PC-3 (cell line): ENCODE results near the gene RP9. TPM values are rescaled to one million over a fixed set of nuclear protein-coding genes. Genes with fewer than 3 reads are reported as not detected.

ENCODE experiments used
- ATAC-seq: fragments of 200-7000 bp; cut with Tn5 transposase; 2 replicates; pipeline ENCODE4 v1.9.1; 2020; ENCODE audit warnings: mild to moderate bottlenecking, moderate library complexity
- BruUV-seq: library from RNA; stranded (reverse); fragments of 400-500 nt; replicated peaks from 2 replicates; lab custom pipeline; 2021; lab: Mats Ljungman, UMichigan
- CTCF ChIA-PET: fragments of 300-600 bp; sonication (Branson Sonifier 250); formaldehyde crosslinking; loops from one replicate; lab custom pipeline; 2022; ENCODE audit warnings: antibody characterized with exemption; lab: Charles Lee
- POLR2A ChIA-PET: fragments of 300-600 bp; sonication (Branson Sonifier 250); formaldehyde crosslinking; loops from one replicate; lab custom pipeline; 2022; ENCODE audit warnings: antibody characterized with exemption; ENCODE audit not compliant: unreplicated experiment; lab: Charles Lee
- DNase-seq: peaks from one replicate; pipeline ENCODE4 v3.0.0-alpha.2; 2015
- H2AFZ ChIP-seq: fragments of 300-600 bp; sonication (generic); 2 replicates; pipeline ENCODE4 v1.6.0; 2016; ENCODE audit warnings: antibody characterized with exemption, low read length
- H3F3A ChIP-seq: fragments of 300-600 bp; sonication (generic); one replicate; pipeline ENCODE4 v1.6.0; 2017; ENCODE audit warnings: antibody characterized with exemption, low read length, control low read depth, mild to moderate bottlenecking; ENCODE audit not compliant: unreplicated experiment
- H3K27ac ChIP-seq: fragments of 300-600 bp; sonication (generic); 2 replicates; pipeline ENCODE4 v1.5.1; 2016; ENCODE audit warnings: mild to moderate bottlenecking, low read length
- H3K27me3 ChIP-seq: fragments of 300-600 bp; sonication (generic); 2 replicates; pipeline ENCODE4 v1.6.1; 2016; ENCODE audit warnings: low read length, mixed read lengths
- H3K36me3 ChIP-seq: fragments of 300-600 bp; sonication (generic); 2 replicates; pipeline ENCODE4 v1.6.1; 2016; ENCODE audit warnings: low read depth, mixed run types, low read length, mixed read lengths
- H3K4me1 ChIP-seq: fragments of 300-600 bp; sonication (generic); 2 replicates; pipeline ENCODE4 v1.5.1; 2016; ENCODE audit warnings: low read length; ENCODE audit not compliant: insufficient read depth
- H3K4me2 ChIP-seq: fragments of 300-600 bp; sonication (generic); 2 replicates; pipeline ENCODE4 v1.6.0; 2016; ENCODE audit warnings: low read length
- H3K4me3 ChIP-seq: fragments of 300-600 bp; sonication (generic); 2 replicates; pipeline ENCODE4 v1.5.1; 2016; ENCODE audit warnings: mild to moderate bottlenecking, low read length, mixed read lengths
- H3K79me2 ChIP-seq: fragments of 300-600 bp; sonication (generic); 2 replicates; pipeline ENCODE4 v1.6.1; 2017; ENCODE audit warnings: low read length, mixed read lengths
- H3K9ac ChIP-seq: fragments of 300-600 bp; sonication (generic); 2 replicates; pipeline ENCODE4 v1.6.0; 2016; ENCODE audit warnings: mild to moderate bottlenecking, low read length
- H3K9me2 ChIP-seq: fragments of 300-600 bp; sonication (generic); replicated peaks from 2 replicates; pipeline ENCODE4 v1.6.1; 2016; ENCODE audit warnings: mixed run types, low read length, mixed read lengths
- H3K9me3 ChIP-seq: fragments of 300-600 bp; sonication (generic); 2 replicates; pipeline ENCODE4 v1.6.1; 2016; ENCODE audit warnings: low read length, mixed read lengths
- H4K20me1 ChIP-seq: fragments of 300-600 bp; sonication (generic); 2 replicates; pipeline ENCODE4 v1.6.1; 2016; ENCODE audit warnings: low read length, mixed read lengths
- CTCF ChIP-seq: fragments of 300-600 bp; sonication (generic); conservative IDR thresholded peaks from 2 replicates; pipeline ENCODE4 v1.5.1; 2017; ENCODE audit warnings: antibody characterized with exemption, low read depth, mild to moderate bottlenecking, low read length
- EZH2 ChIP-seq: fragments of 300-600 bp; sonication (generic); IDR thresholded peaks from one replicate; pipeline ENCODE4 v1.6.1; 2017; ENCODE audit warnings: antibody characterized with exemption, mild to moderate bottlenecking, low read length; ENCODE audit not compliant: unreplicated experiment
- EZH2phosphoT487 ChIP-seq: fragments of 300-600 bp; sonication (generic); IDR thresholded peaks from 2 replicates; pipeline ENCODE4 v1.6.1; 2018; ENCODE audit warnings: mild to moderate bottlenecking, antibody characterized with exemption, low read length, borderline replicate concordance
- intact Hi-C: fragments of 100-400 bp; cut with micrococcal nuclease; formaldehyde crosslinking; loops from 2 replicates; pipeline ENCODE4 v1.9.0; 2023
- total RNA-seq: library from RNA; depleted of rRNA; stranded (reverse); fragments of >200 nt; gene quantifications from 2 replicates; pipeline ENCODE4 v1.2.3, GENCODE V29; 2014

RP9 gene
- total RNA-seq, 1 experiment from 2014 or later: 33.9 TPM

- Histone ChIP-seq H3K79me2 (peaks cover 61% of the 10 kb centered on the region), H3K36me3 (0 out of 2 replicates have a peak, but pooled peaks cover 2% of the 10 kb centered on the region), H3K9me3 (peaks cover 5% of the 10 kb centered on the region; the same call in 1 of the 2 replicates), H2AFZ (no peak overlapping the region), H3F3A (no peaks in the 10 kb centered on the region), H3K27ac (no peak overlapping the region), H3K9ac (peak overlapping the region; percentile 93), H3K4me2 (peak overlapping the region; percentile 88), H3K9me2 (no peaks in the 10 kb centered on the region), H3K27me3 (no peaks in the 10 kb centered on the region), H3K4me3 (peak overlapping the region; percentile 85), H4K20me1 (peaks cover 32% of the 10 kb centered on the region), H3K4me1 (peaks cover 26% of the 10 kb centered on the region; the same call in 1 of the 2 replicates)
- DNase-seq (no peak), ATAC-seq (no peak)
- intact Hi-C loops: no loop called here
- TF ChIP-seq EZH2phosphoT487: no peak
- TF ChIP-seq EZH2: no peak
- no peak for TF ChIP-seq CTCF
- ChIA-PET POLR2A (interaction anchor here (0.7 kb wide), 1 partner anchor 429 kb away, joined by 3 read pairs; no protein-coding TSS in a partner anchor), CTCF (interaction anchor here (0.6 to 1.6 kb wide), 3 partner anchors 46 to 47 kb away, joined by 4 to 7 read pairs (median 7); partner anchors contain the start of gene RP9)
- TSS peak; percentile 47 for BruUV-seq
Measured at GRCh38 chr7:33061282-33061937, 47.8 kb downstream of the RP9 start.

- intact Hi-C loops: no loop called here
- no peaks in the 10 kb centered on the region for H3K9me2 ChIP-seq
- peaks cover 29% of the 10 kb centered on the region for H3K4me1 ChIP-seq
- H3K4me3 ChIP-seq: no peak overlapping the region
- DNase-seq: no peak
- no peak overlapping the region for H3K27ac ChIP-seq
- H3K9me3 ChIP-seq: no peaks in the 10 kb centered on the region
- BruUV-seq: no TSS peak
- POLR2A ChIA-PET: no interaction called here
- no peak for ATAC-seq
- H3K4me2 ChIP-seq: peak overlapping the region; percentile 9; the same call in 1 of the 2 replicates
- CTCF ChIA-PET: no interaction called here
- no peaks in the 10 kb centered on the region for H3K27me3 ChIP-seq
- no peaks in the 10 kb centered on the region for H3F3A ChIP-seq
- H4K20me1 ChIP-seq: peaks cover 32% of the 10 kb centered on the region
- H3K79me2 ChIP-seq: peaks cover 78% of the 10 kb centered on the region
- H3K9ac ChIP-seq: no peak overlapping the region
- H2AFZ ChIP-seq: no peak overlapping the region
- TF ChIP-seq CTCF (no peak), EZH2 (no peak), EZH2phosphoT487 (no peak)
- 0 out of 2 replicates have a peak, but pooled peaks cover 2% of the 10 kb centered on the region for H3K36me3 ChIP-seq
Measured at GRCh38 chr7:33059635-33060034, 49.6 kb downstream of the RP9 start.

GRCh38 chr7:33055158-33055557, 54.0 kb downstream of the RP9 start:
- H3K27ac ChIP-seq: no peak overlapping the region
- H3K27me3 ChIP-seq: no peaks in the 10 kb centered on the region
- H3K4me2 ChIP-seq: no peak overlapping the region
- no peak overlapping the region for H2AFZ ChIP-seq
- 0 out of 2 replicates have a peak, but pooled peaks cover 2% of the 10 kb centered on the region for H3K36me3 ChIP-seq
- no TSS peak for BruUV-seq
- H3K9me2 ChIP-seq: no peaks in the 10 kb centered on the region
- intact Hi-C loops: no loop called here
- no peaks in the 10 kb centered on the region for H3K9me3 ChIP-seq
- peaks cover 27% of the 10 kb centered on the region for H4K20me1 ChIP-seq
- H3F3A ChIP-seq: no peaks in the 10 kb centered on the region
- peaks cover 19% of the 10 kb centered on the region for H3K4me1 ChIP-seq
- ChIA-PET POLR2A (no interaction called here), CTCF (interaction anchor here (0.6 kb wide), 1 partner anchor 786 kb away, joined by 6 read pairs; no protein-coding TSS in a partner anchor)
- no peak overlapping the region for H3K9ac ChIP-seq
- no peak overlapping the region for H3K4me3 ChIP-seq
- ATAC-seq: no peak
- no peak for DNase-seq
- no peak for TF ChIP-seq EZH2
- TF ChIP-seq CTCF: no peak
- no peak for TF ChIP-seq EZH2phosphoT487
- H3K79me2 ChIP-seq: peaks cover 96% of the 10 kb centered on the region
